ENCODE measurements around the gene GRP.
A peak's percentile ranks its signal among the peaks of the same experiment; 100 is the strongest.
"Not testable (repeated sequence)": the region's sequence is repeated elsewhere in the genome, so short reads cannot be mapped to it uniquely, and the experiment has no call there.

GRP gene

GRCh38 chr18:59239642-59240041, 19.7 kb downstream of the GRP start:
- no peak for TF ChIP-seq CTCF (IDR thresholded peaks at IDR 0.05; ENCODE audit: low read depth, low read length)
- H3K4me3 ChIP-seq (ENCODE audit: low read depth, low read length): no peak overlapping the region

GRCh38 chr18:59242906-59243305, 22.9 kb downstream of the GRP start:
- TF ChIP-seq CTCF (IDR thresholded peaks at IDR 0.05; ENCODE audit: low read depth, low read length): no peak
- no peak overlapping the region for H3K4me3 ChIP-seq (ENCODE audit: low read depth, low read length)

GRCh38 chr18:59246796-59247195, 26.8 kb downstream of the GRP start:
- TF ChIP-seq CTCF (IDR thresholded peaks at IDR 0.05; ENCODE audit: low read depth, low read length): no peak
- H3K4me3 ChIP-seq (ENCODE audit: low read depth, low read length): no peak overlapping the region

GRCh38 chr18:59249199-59249774, 29.3 kb downstream of the GRP start:
- TF ChIP-seq CTCF (IDR thresholded peaks at IDR 0.05; ENCODE audit: low read depth, low read length): peak; percentile 66
- no peak overlapping the region for H3K4me3 ChIP-seq (ENCODE audit: low read depth, low read length)

GRCh38 chr18:59255491-59255890, 35.5 kb downstream of the GRP start:
- H3K4me3 ChIP-seq (ENCODE audit: low read depth, low read length): not testable (repeated sequence)

GRCh38 chr18:59261842-59262241, 41.9 kb downstream of the GRP start:
- not testable (repeated sequence) for H3K4me3 ChIP-seq (ENCODE audit: low read depth, low read length)

GRCh38 chr18:59262243-59262642, 42.3 kb downstream of the GRP start:
- not testable (repeated sequence) for H3K4me3 ChIP-seq (ENCODE audit: low read depth, low read length)

GRCh38 chr18:59263661-59264060, 43.7 kb downstream of the GRP start:
- H3K4me3 ChIP-seq (ENCODE audit: low read depth, low read length): no peak overlapping the region
- TF ChIP-seq CTCF (IDR thresholded peaks at IDR 0.05; ENCODE audit: low read depth, low read length): no peak

- H3K4me3 ChIP-seq (ENCODE audit: low read depth, low read length): no peak overlapping the region
- no peak for TF ChIP-seq CTCF (IDR thresholded peaks at IDR 0.05; ENCODE audit: low read depth, low read length)
These were observed 44.2 kb downstream of the GRP start for GRCh38 chr18:59264121-59264571.

Data from WI38 (cell line).